ENCODE data around the gene OXCT1. TPM values are rescaled to one million over a fixed set of nuclear protein-coding genes. Genes with fewer than 3 reads are reported as not detected.
A peak's percentile ranks its signal among the peaks of the same experiment; 100 is the strongest.

OXCT1 gene
- total RNA-seq (ENCODE audit: insufficient read depth, low replicate concordance), result 16.6 TPM

DNA sequence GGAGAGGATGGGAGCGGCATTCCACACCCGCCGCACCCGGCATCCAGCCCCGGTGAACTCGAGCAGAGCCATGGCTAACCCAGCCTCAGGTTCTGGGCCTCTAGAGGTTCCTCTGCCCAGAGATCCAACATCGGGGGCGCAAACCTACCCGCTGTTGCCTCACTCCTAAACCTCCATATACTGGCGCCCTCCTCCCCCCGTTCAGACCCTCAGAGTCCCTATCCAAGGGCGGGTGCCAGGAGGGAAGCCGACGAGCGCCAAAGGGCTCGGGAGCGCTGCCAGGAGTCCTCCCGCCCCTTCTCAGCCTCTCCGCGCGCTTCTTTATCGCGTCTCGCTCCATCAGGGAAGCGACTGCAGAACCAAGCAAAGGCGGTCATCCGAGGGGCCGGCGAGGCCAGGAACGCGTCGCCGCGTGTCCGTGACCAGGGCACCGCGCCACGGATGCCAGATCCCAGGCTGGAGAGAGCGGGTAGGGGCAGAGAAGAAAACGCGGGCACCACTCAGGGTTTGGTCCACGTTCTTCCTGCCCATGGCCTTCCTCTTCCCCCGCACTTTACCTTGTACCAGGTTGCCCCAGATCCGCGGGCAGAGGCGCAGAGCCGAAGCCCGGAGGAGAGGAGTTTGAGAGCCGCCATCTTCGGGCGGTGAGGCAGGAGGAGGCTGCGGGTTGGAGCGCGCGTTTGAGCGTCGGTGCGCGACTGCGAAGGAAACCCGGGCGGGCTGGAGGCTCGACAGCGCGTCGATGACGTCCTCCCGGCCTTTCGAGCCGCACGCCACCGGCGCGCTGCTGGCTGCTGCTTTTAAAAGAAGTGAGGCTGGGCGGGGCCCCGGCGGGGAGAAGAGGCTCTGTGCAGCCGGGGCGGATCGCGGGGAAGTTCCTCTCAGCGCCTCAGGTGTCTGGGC is at the start of gene OXCT1:
Gene OXCT1, minus strand, starts transcription at position 702 of the 903 bp plus-strand sequence. Its CDS starts 67 bp downstream, at position 635.
- peak; percentile 83 for DNase-seq (ENCODE audit: low spot score)

DNA sequence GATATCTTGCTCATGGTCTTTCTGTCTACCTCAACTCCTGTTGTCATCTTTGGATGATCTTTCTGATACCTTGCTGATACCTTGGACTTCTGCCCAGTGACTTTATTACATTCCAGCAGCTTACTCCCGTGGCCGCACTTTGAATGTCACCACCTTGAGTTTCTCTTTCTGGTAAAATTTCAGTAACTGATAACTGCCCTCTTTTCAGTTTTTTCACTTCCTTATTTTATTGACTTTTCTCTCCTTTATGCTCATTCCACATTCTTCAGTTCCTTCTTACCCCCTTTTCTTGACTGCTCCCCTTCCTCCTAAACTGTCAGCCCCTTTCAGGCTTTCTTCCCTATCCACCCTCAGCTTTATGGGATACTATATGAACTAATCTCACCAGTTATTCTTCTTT is 47.9 kb upstream of the OXCT1 start:
- DNase-seq (ENCODE audit: low spot score), result no peak

DNA sequence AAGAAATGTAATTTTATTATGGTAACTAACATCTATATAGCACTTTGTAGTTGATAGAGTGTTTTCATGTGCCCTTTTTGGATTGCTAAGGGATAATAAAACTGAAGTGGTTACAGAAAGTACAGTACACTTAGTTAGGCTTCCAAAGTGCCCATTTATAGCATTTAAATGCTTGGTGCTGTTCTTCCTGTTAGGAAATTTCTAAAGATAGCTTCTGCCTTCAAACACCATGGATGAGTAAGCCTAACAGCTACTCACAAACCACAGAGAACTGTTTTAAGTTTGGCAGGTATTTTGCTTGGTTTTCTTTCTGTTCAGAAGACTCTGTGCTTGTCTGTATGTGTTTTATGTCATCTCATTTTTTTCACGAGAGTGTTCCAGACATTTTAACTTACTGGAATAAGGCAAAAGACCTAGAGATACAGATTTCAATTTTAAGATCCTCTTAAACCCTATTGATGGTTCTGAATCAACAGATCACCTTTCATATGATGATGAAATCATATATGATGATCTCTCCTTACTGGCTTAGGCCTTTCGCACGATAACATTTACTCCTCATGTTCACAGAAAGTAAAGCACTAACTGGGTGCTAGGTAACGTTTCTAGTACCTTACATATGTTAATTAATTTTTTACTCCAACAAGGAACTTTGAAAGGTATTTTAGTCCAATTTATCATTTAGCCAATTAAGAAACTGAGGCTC is 38.3 kb upstream of the OXCT1 start:
- no peak for DNase-seq (ENCODE audit: low spot score)

DNA sequence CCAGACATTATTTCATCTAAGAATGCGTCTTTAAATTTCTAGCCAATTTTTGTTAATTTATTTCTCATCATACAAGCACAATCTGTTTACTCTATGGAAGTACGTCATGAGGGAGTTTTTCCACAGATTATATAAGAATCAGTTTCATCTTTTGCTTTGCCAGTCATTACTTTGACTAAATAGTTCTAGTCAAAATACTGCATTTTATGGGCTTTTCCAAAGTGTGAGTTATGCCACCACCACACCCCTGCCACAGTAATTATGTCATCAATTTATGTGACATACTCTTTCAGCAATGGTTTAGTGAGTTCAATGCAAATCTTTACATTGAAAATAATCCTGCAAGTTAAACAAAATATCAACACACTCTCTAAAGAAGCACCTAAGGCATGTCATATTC is 35.9 kb upstream of the OXCT1 start:
- DNase-seq (ENCODE audit: low spot score), result no peak

GRCh38 chr5:41903892-41904799 is 33.9 kb upstream of the OXCT1 start, which contains the start of gene RIMOC1:
Gene RIMOC1 (plus strand): TSS chr5:41904344. CDS start chr5:41904368, 24 bp downstream.
- DNase-seq (ENCODE audit: low spot score), result peak; percentile 100

GRCh38 chr5:41903382-41903891 is 33.2 kb upstream of the OXCT1 start:
- DNase-seq (ENCODE audit: low spot score), result no peak

GRCh38 chr5:41896230-41896629 is 26.0 kb upstream of the OXCT1 start:
- no peak for DNase-seq (ENCODE audit: low spot score)

GRCh38 chr5:41893074-41893851 is 23.0 kb upstream of the OXCT1 start:
- no peak for DNase-seq (ENCODE audit: low spot score)

DNA sequence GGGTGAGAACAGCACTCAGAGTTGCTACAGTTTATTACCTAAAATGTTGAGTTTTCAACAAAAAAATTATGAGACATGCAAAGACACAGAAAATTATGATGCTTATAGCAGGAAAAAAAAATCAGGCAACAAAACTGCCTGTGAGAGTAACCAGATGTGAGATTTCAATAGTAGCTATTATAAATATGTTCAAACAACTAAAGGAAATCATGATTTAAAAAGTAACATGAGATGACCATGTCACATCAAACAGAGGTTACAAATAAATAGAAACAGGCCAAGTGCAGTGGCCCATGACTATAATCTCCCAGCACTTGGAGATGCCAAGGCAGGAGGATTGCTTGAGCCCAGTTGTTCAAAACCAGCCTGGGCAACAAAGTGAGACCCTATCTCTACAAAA is 21.8 kb upstream of the OXCT1 start:
- DNase-seq (ENCODE audit: low spot score), result no peak

DNA sequence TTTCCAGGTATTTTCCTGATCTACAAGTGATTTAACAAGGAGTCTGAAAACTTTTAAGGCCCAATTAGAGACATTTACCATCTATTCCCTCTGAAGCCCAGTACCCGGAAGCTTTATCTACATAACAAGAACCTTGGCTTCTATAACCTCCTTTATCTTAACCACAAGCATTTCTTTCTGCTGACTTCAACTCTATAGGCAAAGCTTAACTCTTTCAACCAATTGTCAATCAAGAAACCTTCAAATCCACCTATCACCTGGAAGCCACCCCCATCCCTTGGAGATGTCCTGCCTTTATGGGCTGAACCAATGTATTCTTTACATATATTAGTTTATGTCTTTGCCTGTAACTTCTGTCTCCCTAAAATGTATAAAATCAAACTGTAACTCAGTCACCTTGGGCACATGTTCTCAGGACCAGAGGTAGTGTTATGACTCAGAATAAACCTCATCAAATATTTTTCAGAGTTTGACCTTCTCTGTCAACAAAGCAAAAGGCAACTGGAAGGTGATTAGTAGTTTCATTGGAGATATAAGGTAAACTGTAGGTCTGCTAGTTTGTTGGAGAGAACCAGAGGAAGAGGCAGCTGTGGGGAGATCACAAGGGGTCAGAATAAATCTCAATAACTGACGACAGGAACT is 21.0 kb upstream of the OXCT1 start:
- DNase-seq (ENCODE audit: low spot score), result no peak

DNA sequence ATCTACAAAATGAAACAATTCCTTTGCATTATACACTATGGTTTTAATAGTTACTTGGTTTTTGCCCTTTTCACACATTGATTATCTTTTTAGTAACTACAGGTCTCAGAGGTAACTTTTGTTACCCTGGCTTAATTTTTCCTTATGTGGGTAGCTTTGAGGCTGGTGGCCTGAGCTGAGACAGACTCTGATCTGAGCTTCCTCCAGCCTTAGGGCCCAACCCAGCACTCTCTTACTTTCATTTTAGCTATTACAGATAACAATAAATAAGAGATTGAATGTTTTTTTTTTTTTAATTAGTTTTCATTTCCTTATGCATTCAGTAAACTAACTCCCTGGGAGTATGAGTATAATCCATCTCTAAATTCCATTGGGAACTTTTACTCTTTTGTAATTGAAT is 15.1 kb upstream of the OXCT1 start:
- no peak for DNase-seq (ENCODE audit: low spot score)

DNA sequence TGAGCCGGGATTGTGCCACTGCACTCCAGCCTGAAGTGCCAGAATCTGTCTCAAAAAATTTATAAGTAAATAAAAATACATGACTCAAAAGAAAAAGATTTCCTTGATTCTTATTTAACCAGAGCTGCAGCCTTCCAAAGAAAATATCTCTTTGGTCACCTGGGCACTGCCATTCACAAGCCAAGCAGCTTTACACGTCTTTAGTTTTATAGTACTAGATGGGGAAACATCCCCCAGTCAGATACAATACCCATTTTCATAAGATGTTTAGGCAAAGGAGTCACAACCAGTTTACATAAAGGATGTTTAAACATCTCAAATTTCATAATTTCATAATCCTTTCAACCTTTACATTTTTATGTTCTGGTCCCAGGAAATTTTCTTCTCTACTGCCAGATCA is 13.7 kb upstream of the OXCT1 start:
- no peak for DNase-seq (ENCODE audit: low spot score)

- DNase-seq (ENCODE audit: low spot score), result no peak
Measured at GRCh38 chr5:41883243-41883642, 13.0 kb upstream of the OXCT1 start.

DNA sequence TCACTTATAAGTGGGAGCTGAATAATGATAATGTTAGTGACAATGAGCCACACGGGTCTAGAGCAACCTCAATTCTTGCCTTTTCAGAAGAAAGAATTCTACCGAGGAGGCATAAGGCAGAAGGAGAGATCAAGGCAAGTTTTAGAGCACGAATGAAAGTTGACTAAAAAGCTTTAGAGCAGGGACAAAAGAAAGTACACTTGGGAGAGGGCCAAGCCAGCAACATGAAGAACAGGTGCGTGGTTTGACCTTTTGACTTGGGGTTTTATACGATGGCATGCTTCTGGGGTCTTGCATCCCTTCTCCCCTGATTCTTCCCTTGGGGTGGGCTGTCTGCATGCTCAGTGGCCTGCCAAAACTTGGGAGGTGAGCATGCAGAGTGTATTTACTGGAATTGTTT is 12.5 kb upstream of the OXCT1 start:
- DNase-seq (ENCODE audit: low spot score), result no peak

GRCh38 chr5:41878643-41879478 is 8.6 kb upstream of the OXCT1 start:
- no peak for DNase-seq (ENCODE audit: low spot score)

GRCh38 chr5:41878173-41878572 is 7.9 kb upstream of the OXCT1 start:
- no peak for DNase-seq (ENCODE audit: low spot score)

DNA sequence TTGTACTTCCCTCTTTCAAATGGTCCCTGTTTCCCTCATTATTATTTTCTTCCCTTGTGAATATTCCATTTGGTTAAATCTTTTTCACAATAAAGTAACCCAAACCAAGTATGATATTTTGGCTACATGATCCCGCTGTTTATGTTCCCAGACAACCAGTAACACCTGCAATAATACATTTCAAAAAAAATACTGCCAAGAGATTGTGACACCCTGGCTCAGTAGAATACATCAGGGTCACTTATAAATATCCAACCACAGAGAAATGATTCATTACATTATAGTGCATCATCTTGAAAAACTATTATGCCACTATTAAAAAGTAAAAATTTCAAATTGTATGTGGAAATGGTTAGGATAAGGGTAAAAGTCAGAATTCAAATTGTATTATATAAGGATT is 7.2 kb upstream of the OXCT1 start:
- DNase-seq (ENCODE audit: low spot score), result no peak

DNA sequence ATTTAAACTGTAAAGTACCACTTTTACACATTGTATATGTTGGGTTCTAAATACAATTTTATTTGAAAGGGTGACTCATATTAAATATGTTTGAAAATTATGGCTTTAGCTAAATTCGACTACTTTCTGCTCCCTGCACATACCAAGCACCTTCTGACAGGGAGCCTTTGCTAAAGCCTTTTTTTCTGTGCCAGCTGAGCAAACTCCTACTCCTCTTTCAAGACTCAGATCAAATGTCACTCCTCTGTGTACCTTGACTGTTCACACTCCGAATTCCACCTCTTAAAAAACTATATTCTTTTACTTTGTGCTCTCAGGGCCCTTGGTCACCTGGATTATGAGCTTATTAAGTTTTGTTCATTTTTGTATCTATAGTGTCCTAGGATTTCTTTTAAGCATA is 6.5 kb upstream of the OXCT1 start:
- DNase-seq (ENCODE audit: low spot score), result no peak

- DNase-seq (ENCODE audit: low spot score), result no peak
Measured at GRCh38 chr5:41875121-41875520, 4.9 kb upstream of the OXCT1 start.
